Thymus (tissue), 11 donors: ENCODE measurements around the gene HUS1B. TPM values are rescaled to one million over a fixed set of nuclear protein-coding genes. Genes with fewer than 3 reads are reported as not detected.
A peak's percentile ranks its signal among the peaks of the same experiment; 100 is the strongest.

Experiments used
- DNase-seq, 9 donors: peaks; one replicate each; pipeline ENCODE4 v3.0.0-alpha.2; 2013; ENCODE audit warnings: low spot score in 9 of 9, low read depth in 6 of 9, missing footprints in 1 of 9
- H3K27ac ChIP-seq, 2 donors: one replicate each; pipeline ENCODE4 v1.5.1; 2013; ENCODE audit warnings: control low read depth in 1 of 2, low read depth in 1 of 2, low read length in 1 of 2, mild to moderate bottlenecking in 1 of 2, moderate library complexity in 1 of 2
- H3K27me3 ChIP-seq, 2 donors: one replicate each; pipeline ENCODE4 v1.5.1; 2013; ENCODE audit warnings: low read length in 1 of 2; ENCODE audit not compliant: control insufficient read depth in 2 of 2, insufficient read depth in 1 of 2
- H3K36me3 ChIP-seq, 2 donors: one replicate each; pipeline ENCODE4 v1.5.1; 2013; ENCODE audit warnings: low read length in 1 of 2, mild to moderate bottlenecking in 1 of 2, moderate library complexity in 1 of 2; ENCODE audit not compliant: control insufficient read depth in 2 of 2, insufficient read depth in 2 of 2
- H3K4me1 ChIP-seq, 2 donors: one replicate each; pipeline ENCODE4 v1.5.1; 2013; ENCODE audit warnings: low read length in 2 of 2; ENCODE audit not compliant: control insufficient read depth in 2 of 2, insufficient read depth in 2 of 2
- H3K4me3 ChIP-seq, 2 donors: one replicate each; pipeline ENCODE4 v1.5.1; 2013; ENCODE audit warnings: low read length in 2 of 2, control low read depth in 1 of 2, mild to moderate bottlenecking in 1 of 2
- H3K9me3 ChIP-seq, 2 donors: one replicate each; pipeline ENCODE4 v1.5.1; 2013; ENCODE audit warnings: low read length in 1 of 2, mild to moderate bottlenecking in 1 of 2; ENCODE audit not compliant: control insufficient read depth in 2 of 2, insufficient read depth in 1 of 2
- WGBS: extraction: QIAGEN DNeasy Blood & Tissue Kit; methylation state at CpG from one replicate; pipeline ENCODE4 v1.1.7; 2013; 5-methylcytosine and 5-hydroxymethylcytosine counted together
- polyA plus RNA-seq: library from polyadenylated mRNA; stranded (reverse); fragments of 200-250 nt; gene quantifications from one replicate; pipeline ENCODE4 v1.2.3, GENCODE V29; 2013
- total RNA-seq: library from RNA; stranded (reverse); fragments of 120-200 nt; gene quantifications from one replicate; pipeline ENCODE4 v1.2.4, GENCODE V29; 2013
- donor health status: healthy.

HUS1B gene
- total and polyA plus RNA-seq, 2 donors = 0.19 to 0.37 TPM

- Histone ChIP-seq H3K36me3 (peaks cover 10 to 16% of the 10 kb centered on the region in 2 donors), H3K9me3 (no peaks in the 10 kb centered on the region), H3K27ac (no peak overlapping the region), H3K4me3 (no peak overlapping the region), H3K4me1 (no peaks in the 10 kb centered on the region), H3K27me3 (no peaks in the 10 kb centered on the region)
- DNase-seq = no peak
- WGBS = 77% methylated on average over 5 of the region's 5 CpGs
These were observed 20.4 kb downstream of the HUS1B start for GRCh38 chr6:636488-636887.

GRCh38 chr6:635233-635632, 21.7 kb downstream of the HUS1B start:
- no peaks in the 10 kb centered on the region for H3K4me1 ChIP-seq
- H3K27ac ChIP-seq = no peak overlapping the region
- H3K27me3 ChIP-seq = no peaks in the 10 kb centered on the region
- peaks cover 14 to 16% of the 10 kb centered on the region in 2 donors for H3K36me3 ChIP-seq
- H3K4me3 ChIP-seq = no peak overlapping the region
- H3K9me3 ChIP-seq = no peaks in the 10 kb centered on the region
- 98% methylated on average over 5 of the region's 5 CpGs for WGBS
- DNase-seq = no peak

- Histone ChIP-seq H3K4me3 (no peak overlapping the region), H3K9me3 (no peaks in the 10 kb centered on the region), H3K27me3 (no peaks in the 10 kb centered on the region), H3K36me3 (peaks cover 14 to 16% of the 10 kb centered on the region in 2 donors), H3K27ac (no peak overlapping the region), H3K4me1 (no peaks in the 10 kb centered on the region)
- WGBS = 97% methylated on average over 1 of the region's 1 CpG
- no peak for DNase-seq
These were observed 23.3 kb downstream of the HUS1B start for GRCh38 chr6:633611-634010.

- WGBS = 35% methylated on average over 3 of the region's 3 CpGs
- no peak overlapping the region for H3K27ac ChIP-seq
These were observed 28.1 kb downstream of the HUS1B start for GRCh38 chr6:628766-629165.

GRCh38 chr6:626236-626635, 30.7 kb downstream of the HUS1B start:
- no peak for DNase-seq
- 96% methylated on average over 9 of the region's 9 CpGs for WGBS

More at GRCh38 chr6:628766-629165, 28.1 kb downstream of the HUS1B start:
- peak in 1 of 9 donors; percentile 10 for DNase-seq
- Histone ChIP-seq H3K36me3 (peaks cover 0 to 6% of the 10 kb centered on the region in 2 donors), H3K4me1 (no peaks in the 10 kb centered on the region), H3K4me3 (no peak overlapping the region), H3K9me3 (no peaks in the 10 kb centered on the region), H3K27me3 (no peaks in the 10 kb centered on the region)

GRCh38 chr6:624979-625378, 31.9 kb downstream of the HUS1B start:
- Histone ChIP-seq H3K27ac (no peak overlapping the region), H3K4me1 (no peaks in the 10 kb centered on the region), H3K9me3 (no peaks in the 10 kb centered on the region), H3K4me3 (no peak overlapping the region), H3K27me3 (no peaks in the 10 kb centered on the region), H3K36me3 (peaks cover 0 to 8% of the 10 kb centered on the region in 2 donors)
- no peak for DNase-seq
- 98% methylated on average over 11 of the region's 11 CpGs for WGBS

More at GRCh38 chr6:626236-626635, 30.7 kb downstream of the HUS1B start:
- Histone ChIP-seq H3K9me3 (no peaks in the 10 kb centered on the region), H3K36me3 (peaks cover 0 to 6% of the 10 kb centered on the region in 2 donors), H3K27me3 (no peaks in the 10 kb centered on the region), H3K4me3 (no peak overlapping the region), H3K27ac (no peak overlapping the region), H3K4me1 (no peaks in the 10 kb centered on the region)

GRCh38 chr6:622462-622861, 34.4 kb downstream of the HUS1B start:
- Histone ChIP-seq H3K27me3 (no peaks in the 10 kb centered on the region), H3K27ac (no peak overlapping the region), H3K4me1 (no peaks in the 10 kb centered on the region), H3K9me3 (no peaks in the 10 kb centered on the region), H3K36me3 (peaks cover 0 to 9% of the 10 kb centered on the region in 2 donors), H3K4me3 (no peak overlapping the region)
- 98% methylated on average over 7 of the region's 7 CpGs for WGBS
- DNase-seq = no peak

- Histone ChIP-seq H3K36me3 (peaks cover 0 to 14% of the 10 kb centered on the region in 2 donors), H3K27ac (no peak overlapping the region)
- 96% methylated on average over 9 of the region's 9 CpGs for WGBS
These were observed 35.0 kb downstream of the HUS1B start for GRCh38 chr6:621931-622330.

GRCh38 chr6:620950-621349, 36.0 kb downstream of the HUS1B start:
- Histone ChIP-seq H3K9me3 (no peaks in the 10 kb centered on the region), H3K4me3 (no peak overlapping the region), H3K4me1 (no peaks in the 10 kb centered on the region), H3K27me3 (no peaks in the 10 kb centered on the region), H3K36me3 (peaks cover 1 to 11% of the 10 kb centered on the region in 2 donors), H3K27ac (no peak overlapping the region)
- 96% methylated on average over 4 of the region's 4 CpGs for WGBS
- DNase-seq = no peak

More at GRCh38 chr6:621931-622330, 35.0 kb downstream of the HUS1B start:
- Histone ChIP-seq H3K4me1 (no peaks in the 10 kb centered on the region), H3K4me3 (no peak overlapping the region), H3K9me3 (no peaks in the 10 kb centered on the region), H3K27me3 (no peaks in the 10 kb centered on the region)
- no peak for DNase-seq

GRCh38 chr6:620166-620565, 36.7 kb downstream of the HUS1B start:
- no peak for DNase-seq
- peaks cover 4 to 11% of the 10 kb centered on the region in 2 donors for H3K36me3 ChIP-seq
- 99% methylated on average over 11 of the region's 11 CpGs for WGBS

More at GRCh38 chr6:620166-620565, 36.7 kb downstream of the HUS1B start:
- Histone ChIP-seq H3K9me3 (no peaks in the 10 kb centered on the region), H3K27me3 (no peaks in the 10 kb centered on the region), H3K4me1 (no peaks in the 10 kb centered on the region), H3K4me3 (no peak overlapping the region), H3K27ac (no peak overlapping the region)
